Neutrophil (primary cell): ENCODE data around the gene RAF1.

Experiments used
- H3K27ac ChIP-seq: fragments of 200-600 bp; sonication (generic); 2 replicates; pipeline ENCODE4 v1.5.1; 2016; ENCODE audit warnings: mild to moderate bottlenecking, moderate library complexity
- H3K27me3 ChIP-seq: fragments of 200-600 bp; sonication (generic); 2 replicates; pipeline ENCODE4 v1.6.0; 2016; ENCODE audit warnings: mild to moderate bottlenecking
- H3K36me3 ChIP-seq: fragments of 200-600 bp; sonication (generic); 2 replicates; pipeline ENCODE4 v1.5.1; 2017
- H3K4me1 ChIP-seq, 2 experiments: fragments of 200-600 bp in 1 of 2; sonication (generic) in 1 of 2; 1 replicate in 1 of 2; 2 replicates in 1 of 2; pipeline versions ENCODE4 v1.5.1 to v1.6.1; 2013 to 2016; ENCODE audit warnings: low read depth in 1 of 2, low read length in 1 of 2, mild to moderate bottlenecking in 1 of 2, moderate library complexity in 1 of 2; ENCODE audit not compliant: control insufficient read depth in 1 of 2, insufficient read depth in 1 of 2
- H3K4me3 ChIP-seq, 2 experiments: fragments of 200-600 bp in 1 of 2; sonication (generic) in 1 of 2; 1 replicate in 1 of 2; 2 replicates in 1 of 2; pipeline ENCODE4 v1.5.1; 2013 to 2016; ENCODE audit warnings: low read depth in 1 of 2, low read length in 1 of 2, mild to moderate bottlenecking in 1 of 2, moderate library complexity in 1 of 2
- H3K9me3 ChIP-seq: fragments of 200-600 bp; sonication (generic); 2 replicates; pipeline ENCODE4 v1.5.1; 2016
- TF ChIP-seq, protein P1 (sequence below): fragments of 200-600 bp; sonication (generic); IDR thresholded peaks from 2 replicates; pipeline ENCODE4 v1.5.1; 2016; ENCODE audit warnings: antibody characterized with exemption

RAF1 gene

DNA sequence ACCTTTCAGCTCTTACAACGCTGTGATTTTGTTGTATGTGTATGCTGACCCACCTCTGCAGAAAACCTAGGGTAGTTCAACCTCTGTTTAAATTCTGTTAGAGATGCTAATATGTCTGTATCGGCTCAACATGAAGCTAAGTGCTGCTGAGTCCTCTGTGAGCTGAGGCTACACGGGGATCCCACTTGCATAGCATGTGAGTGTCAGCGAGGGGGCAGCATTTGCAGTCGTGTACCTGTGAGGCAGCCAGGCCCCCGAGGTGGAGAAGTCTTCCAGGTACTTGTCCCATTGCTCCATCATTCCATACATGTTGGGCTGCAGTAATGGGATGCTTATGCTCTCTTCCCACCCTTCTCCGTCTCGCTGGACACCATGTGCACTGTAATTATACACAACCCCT, 122.3 kb downstream of the RAF1 start:
- no peaks in the 10 kb centered on the region for H3K4me1 ChIP-seq
- TF ChIP-seq, protein P1, sequence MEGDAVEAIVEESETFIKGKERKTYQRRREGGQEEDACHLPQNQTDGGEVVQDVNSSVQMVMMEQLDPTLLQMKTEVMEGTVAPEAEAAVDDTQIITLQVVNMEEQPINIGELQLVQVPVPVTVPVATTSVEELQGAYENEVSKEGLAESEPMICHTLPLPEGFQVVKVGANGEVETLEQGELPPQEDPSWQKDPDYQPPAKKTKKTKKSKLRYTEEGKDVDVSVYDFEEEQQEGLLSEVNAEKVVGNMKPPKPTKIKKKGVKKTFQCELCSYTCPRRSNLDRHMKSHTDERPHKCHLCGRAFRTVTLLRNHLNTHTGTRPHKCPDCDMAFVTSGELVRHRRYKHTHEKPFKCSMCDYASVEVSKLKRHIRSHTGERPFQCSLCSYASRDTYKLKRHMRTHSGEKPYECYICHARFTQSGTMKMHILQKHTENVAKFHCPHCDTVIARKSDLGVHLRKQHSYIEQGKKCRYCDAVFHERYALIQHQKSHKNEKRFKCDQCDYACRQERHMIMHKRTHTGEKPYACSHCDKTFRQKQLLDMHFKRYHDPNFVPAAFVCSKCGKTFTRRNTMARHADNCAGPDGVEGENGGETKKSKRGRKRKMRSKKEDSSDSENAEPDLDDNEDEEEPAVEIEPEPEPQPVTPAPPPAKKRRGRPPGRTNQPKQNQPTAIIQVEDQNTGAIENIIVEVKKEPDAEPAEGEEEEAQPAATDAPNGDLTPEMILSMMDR, result no peak

DNA sequence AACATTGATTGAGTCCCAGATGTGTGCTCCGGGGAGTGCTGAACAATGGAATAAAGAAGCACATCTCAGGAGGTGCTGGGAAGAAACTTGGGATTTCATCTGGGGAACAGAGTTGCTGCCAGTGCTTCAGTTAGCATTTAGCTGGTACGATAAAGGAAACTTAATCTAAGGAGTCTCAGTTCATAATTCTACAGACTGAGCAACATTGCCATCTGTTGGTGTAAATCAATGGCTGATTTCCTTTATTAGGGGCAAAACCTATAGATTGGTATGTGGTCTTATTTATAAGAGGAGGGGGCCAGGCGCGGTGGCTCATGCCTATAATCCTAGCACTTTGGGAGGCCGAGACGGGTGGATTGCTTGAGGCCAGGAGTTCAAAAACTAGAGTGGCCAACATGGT, 127.5 kb downstream of the RAF1 start:
- Histone ChIP-seq H3K4me3 (no peak overlapping the region), H3K27me3 (no peaks in the 10 kb centered on the region), H3K9me3 (no peaks in the 10 kb centered on the region), H3K4me1 (no peaks in the 10 kb centered on the region), H3K27ac (no peak overlapping the region), H3K36me3 (no peaks in the 10 kb centered on the region)
- TF ChIP-seq, protein P1, result no peak

More for the DNA sequence above, 122.3 kb downstream of the RAF1 start:
- no peak overlapping the region for H3K27ac ChIP-seq
- H3K27me3 ChIP-seq, result no peaks in the 10 kb centered on the region
- no peak overlapping the region for H3K4me3 ChIP-seq
- no peaks in the 10 kb centered on the region for H3K9me3 ChIP-seq
- H3K36me3 ChIP-seq, result no peaks in the 10 kb centered on the region
